ENCODE data around the gene ENTPD8.
"Not testable (repeated sequence)": the region's sequence is repeated elsewhere in the genome, so short reads cannot be mapped to it uniquely, and the experiment has no call there.

ENTPD8 gene

GRCh38 chr9:137458194-137459151 lies 17.3 kb upstream of the ENTPD8 start:
- no peak for DNase-seq (ENCODE audit: low read depth in 2 of 2)

GRCh38 chr9:137457406-137458193 lies 16.4 kb upstream of the ENTPD8 start:
- no peak for DNase-seq (ENCODE audit: low read depth in 2 of 2)

GRCh38 chr9:137456864-137457405 lies 15.8 kb upstream of the ENTPD8 start:
- no peak for DNase-seq (ENCODE audit: low read depth in 2 of 2)

GRCh38 chr9:137456061-137456863 lies 15.1 kb upstream of the ENTPD8 start:
- DNase-seq (ENCODE audit: low read depth in 2 of 2) = no peak

GRCh38 chr9:137455359-137455991 lies 14.3 kb upstream of the ENTPD8 start:
- DNase-seq (ENCODE audit: low read depth in 2 of 2) = no peak

- no peak for DNase-seq (ENCODE audit: low read depth in 2 of 2)
These were observed 13.6 kb upstream of the ENTPD8 start for GRCh38 chr9:137454597-137455358.

GRCh38 chr9:137454145-137454596 lies 13.0 kb upstream of the ENTPD8 start:
- no peak for DNase-seq (ENCODE audit: low read depth in 2 of 2)

GRCh38 chr9:137453643-137454081 lies 12.5 kb upstream of the ENTPD8 start:
- DNase-seq (ENCODE audit: low read depth in 2 of 2) = peak; percentile 41

GRCh38 chr9:137452761-137453642 lies 11.8 kb upstream of the ENTPD8 start:
- DNase-seq (ENCODE audit: low read depth in 2 of 2) = no peak

- no peak for DNase-seq (ENCODE audit: low read depth in 2 of 2)
These were observed 11.0 kb upstream of the ENTPD8 start for GRCh38 chr9:137452006-137452760.

GRCh38 chr9:137451264-137452005 lies 10.3 kb upstream of the ENTPD8 start:
- not testable (repeated sequence) for DNase-seq (ENCODE audit: low read depth in 2 of 2)

GRCh38 chr9:137450539-137451222 lies 9.5 kb upstream of the ENTPD8 start:
- DNase-seq (ENCODE audit: low read depth in 2 of 2) = not testable (repeated sequence)

GRCh38 chr9:137449931-137450538 lies 8.9 kb upstream of the ENTPD8 start:
- no peak for DNase-seq (ENCODE audit: low read depth in 2 of 2)

- DNase-seq (ENCODE audit: low read depth in 2 of 2) = no peak
These were observed 8.1 kb upstream of the ENTPD8 start for GRCh38 chr9:137449081-137449844.

- no peak for DNase-seq (ENCODE audit: low read depth in 2 of 2)
These were observed 7.4 kb upstream of the ENTPD8 start for GRCh38 chr9:137448602-137448962.

Data from activated CD4-positive, alpha-beta T cell treated with anti-CD3 and anti-CD28 coated beads for 24 hours (primary cell).